Mucosa of gallbladder (tissue), 1 donor: ENCODE results near the gene PEX3. TPM values are rescaled to one million over a fixed set of nuclear protein-coding genes. Genes with fewer than 3 reads are reported as not detected.

Experiments
- DNase-seq: peaks from one replicate; pipeline ENCODE4 v3.0.0-alpha.2; 2020; ENCODE audit warnings: low spot score
- total RNA-seq: library from RNA; stranded (reverse); gene quantifications from one replicate; pipeline ENCODE4 v1.2.1, GENCODE V29; 2021
- donor health status: DM: no; HTN: no; CAD: no.

The PEX3 gene
- total RNA-seq, 1 donor from 2014 or later: 14.7 TPM

- peak; percentile 37 for DNase-seq
Measured at GRCh38 chr6:143539734-143540133, 89.1 kb downstream of the PEX3 start.

- DNase-seq: no peak
Measured at GRCh38 chr6:143540192-143540591, 89.6 kb downstream of the PEX3 start.

Other genes starting within 250 kb of the PEX3 start
- gene ADAT2, start 110 bp upstream of the PEX3 start, total RNA-seq: 2.5 TPM
- gene FUCA2, start 60.9 kb downstream of the PEX3 start, total RNA-seq: 62.7 TPM
- 57.6 TPM for gene PHACTR2, start 227.2 kb downstream of the PEX3 start, total RNA-seq